ENCODE results near the gene GK. TPM values are rescaled to one million over a fixed set of nuclear protein-coding genes. Genes with fewer than 3 reads are reported as not detected.

GK gene
- total and polyA plus RNA-seq, 9 of the 15 experiments (the other 6 are each of a cell fraction or from before 2014, with no cell fraction given): 8.0 to 15.7 (median 12.4) TPM

DNA sequence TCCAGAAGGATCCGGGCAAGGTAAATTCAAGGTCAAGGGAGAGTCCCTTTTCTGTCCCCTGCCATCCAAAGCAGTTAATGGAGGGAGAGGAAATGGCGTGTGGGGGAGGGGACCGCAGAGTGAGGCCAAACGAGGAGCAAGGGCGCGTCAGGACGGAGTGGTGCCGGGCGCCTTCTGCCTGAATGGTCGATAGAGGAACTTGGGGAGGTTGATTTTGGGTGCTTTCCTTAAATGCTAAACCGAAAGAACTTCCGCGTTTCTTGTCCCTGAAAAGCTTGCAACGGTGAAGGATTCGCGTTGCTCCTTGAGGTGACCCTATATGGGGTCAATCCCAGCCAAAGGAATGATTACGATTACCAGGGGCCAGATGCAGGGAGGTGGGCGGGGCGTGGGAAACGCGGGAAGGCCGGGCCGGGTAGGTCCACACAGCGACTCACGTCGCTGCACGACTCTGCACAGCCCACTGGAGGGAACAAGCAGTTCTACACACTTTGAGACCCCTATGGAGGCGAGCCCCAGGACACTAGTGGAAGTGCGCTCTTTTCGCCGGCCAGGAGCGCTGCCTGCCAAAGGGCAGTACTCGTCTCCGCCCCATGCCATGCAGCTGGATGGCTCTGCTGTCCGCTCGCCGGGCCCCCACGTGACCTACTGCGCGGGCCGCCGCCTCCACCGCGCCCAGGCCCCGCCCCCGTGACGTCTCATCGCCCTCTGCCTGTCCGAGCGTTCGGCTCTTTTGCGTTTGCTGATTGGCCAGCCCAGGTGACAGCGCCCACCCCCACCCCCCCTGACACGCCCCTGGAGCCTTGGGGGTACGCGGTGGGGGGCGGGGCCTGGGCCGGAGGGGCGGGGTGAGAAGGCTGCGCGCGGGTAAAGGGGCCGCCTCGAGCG lies 452 bp upstream of the GK start (continued):
- no peak for TF ChIP-seq CHCHD3 (CRISPR knock-in tag; IDR thresholded peaks at IDR 0.05)
- TF ChIP-seq, protein P1, sequence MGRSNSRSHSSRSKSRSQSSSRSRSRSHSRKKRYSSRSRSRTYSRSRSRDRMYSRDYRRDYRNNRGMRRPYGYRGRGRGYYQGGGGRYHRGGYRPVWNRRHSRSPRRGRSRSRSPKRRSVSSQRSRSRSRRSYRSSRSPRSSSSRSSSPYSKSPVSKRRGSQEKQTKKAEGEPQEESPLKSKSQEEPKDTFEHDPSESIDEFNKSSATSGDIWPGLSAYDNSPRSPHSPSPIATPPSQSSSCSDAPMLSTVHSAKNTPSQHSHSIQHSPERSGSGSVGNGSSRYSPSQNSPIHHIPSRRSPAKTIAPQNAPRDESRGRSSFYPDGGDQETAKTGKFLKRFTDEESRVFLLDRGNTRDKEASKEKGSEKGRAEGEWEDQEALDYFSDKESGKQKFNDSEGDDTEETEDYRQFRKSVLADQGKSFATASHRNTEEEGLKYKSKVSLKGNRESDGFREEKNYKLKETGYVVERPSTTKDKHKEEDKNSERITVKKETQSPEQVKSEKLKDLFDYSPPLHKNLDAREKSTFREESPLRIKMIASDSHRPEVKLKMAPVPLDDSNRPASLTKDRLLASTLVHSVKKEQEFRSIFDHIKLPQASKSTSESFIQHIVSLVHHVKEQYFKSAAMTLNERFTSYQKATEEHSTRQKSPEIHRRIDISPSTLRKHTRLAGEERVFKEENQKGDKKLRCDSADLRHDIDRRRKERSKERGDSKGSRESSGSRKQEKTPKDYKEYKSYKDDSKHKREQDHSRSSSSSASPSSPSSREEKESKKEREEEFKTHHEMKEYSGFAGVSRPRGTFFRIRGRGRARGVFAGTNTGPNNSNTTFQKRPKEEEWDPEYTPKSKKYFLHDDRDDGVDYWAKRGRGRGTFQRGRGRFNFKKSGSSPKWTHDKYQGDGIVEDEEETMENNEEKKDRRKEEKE (IDR thresholded peaks at IDR 0.05; ENCODE audit: borderline replicate concordance in 1 of 2, control insufficient read depth in 1 of 2, low read depth in 2 of 2, low read length in 1 of 2): no peak
- TF ChIP-seq TARDBP (IDR thresholded peaks at IDR 0.05): no peak
- no peak for TF ChIP-seq NCOA4 (IDR thresholded peaks at IDR 0.05; ENCODE audit: partially characterized antibody)
- TF ChIP-seq NUFIP1 (IDR thresholded peaks at IDR 0.05; ENCODE audit: partially characterized antibody): no peak
- no peak for TF ChIP-seq POU5F1 (IDR thresholded peaks at IDR 0.05; ENCODE audit: borderline replicate concordance, low read depth, low read length, partially characterized antibody)
- TF ChIP-seq, protein P2, sequence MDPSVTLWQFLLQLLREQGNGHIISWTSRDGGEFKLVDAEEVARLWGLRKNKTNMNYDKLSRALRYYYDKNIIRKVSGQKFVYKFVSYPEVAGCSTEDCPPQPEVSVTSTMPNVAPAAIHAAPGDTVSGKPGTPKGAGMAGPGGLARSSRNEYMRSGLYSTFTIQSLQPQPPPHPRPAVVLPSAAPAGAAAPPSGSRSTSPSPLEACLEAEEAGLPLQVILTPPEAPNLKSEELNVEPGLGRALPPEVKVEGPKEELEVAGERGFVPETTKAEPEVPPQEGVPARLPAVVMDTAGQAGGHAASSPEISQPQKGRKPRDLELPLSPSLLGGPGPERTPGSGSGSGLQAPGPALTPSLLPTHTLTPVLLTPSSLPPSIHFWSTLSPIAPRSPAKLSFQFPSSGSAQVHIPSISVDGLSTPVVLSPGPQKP (CRISPR knock-in tag; IDR thresholded peaks at IDR 0.05): no peak
- TF ChIP-seq TBP (optimal IDR thresholded peaks at IDR 0.05; ENCODE audit: low read depth, low read length): no peak
- peak; percentile 85 for TF ChIP-seq RBFOX2 (IDR thresholded peaks at IDR 0.05; ENCODE audit: low read depth, low read length)
- TF ChIP-seq MXI1 (IDR thresholded peaks at IDR 0.05; ENCODE audit: low read depth, low read length): 0 out of 2 replicates have a peak, but pooled peaks have one; percentile 16
- no peak for TF ChIP-seq C11orf30 (IDR thresholded peaks at IDR 0.05; ENCODE audit: low read depth)
- no peak for TF ChIP-seq GTF2B (IDR thresholded peaks at IDR 0.05; ENCODE audit: extremely low read depth, insufficient read length)
- no peak for TF ChIP-seq PCBP1 (IDR thresholded peaks at IDR 0.05; ENCODE audit: low read depth, low read length, poor library complexity, severe bottlenecking)
- no peak for TF ChIP-seq PTRF (tag; IDR thresholded peaks at IDR 0.05)
- no peak for TF ChIP-seq THRAP3 (IDR thresholded peaks at IDR 0.05; ENCODE audit: borderline replicate concordance)
- TF ChIP-seq ZKSCAN3 (CRISPR knock-in tag; IDR thresholded peaks at IDR 0.05): no peak
- TF ChIP-seq ILF3 (IDR thresholded peaks at IDR 0.05; ENCODE audit: borderline replicate concordance): no peak
- TF ChIP-seq IRF2 (CRISPR knock-in tag; IDR thresholded peaks at IDR 0.05): no peak
- TF ChIP-seq MYNN (IDR thresholded peaks at IDR 0.05): no peak; the same call in 1 of the 2 replicates
- TF ChIP-seq MYNN (CRISPR knock-in tag; IDR thresholded peaks at IDR 0.05): no peak
- no peak for TF ChIP-seq ZNF75A (CRISPR knock-in tag; IDR thresholded peaks at IDR 0.05)
- TF ChIP-seq GATAD2B (IDR thresholded peaks at IDR 0.05; ENCODE audit: borderline replicate concordance): no peak
- TF ChIP-seq ZNF740 (CRISPR knock-in tag; IDR thresholded peaks at IDR 0.05): peak; percentile 46; the same call in 1 of the 2 replicates
- TF ChIP-seq ZNF740 (tag; IDR thresholded peaks at IDR 0.05): no peak

Measured in K562 (cell line).